Medulla oblongata (tissue), 1 donor: ENCODE results near the gene ACSBG1.

Source experiments
- DNase-seq: peaks from one replicate; pipeline ENCODE4 v3.0.0-alpha.2; 2015; ENCODE audit errors: extremely low spot score

ACSBG1 gene, protein sequence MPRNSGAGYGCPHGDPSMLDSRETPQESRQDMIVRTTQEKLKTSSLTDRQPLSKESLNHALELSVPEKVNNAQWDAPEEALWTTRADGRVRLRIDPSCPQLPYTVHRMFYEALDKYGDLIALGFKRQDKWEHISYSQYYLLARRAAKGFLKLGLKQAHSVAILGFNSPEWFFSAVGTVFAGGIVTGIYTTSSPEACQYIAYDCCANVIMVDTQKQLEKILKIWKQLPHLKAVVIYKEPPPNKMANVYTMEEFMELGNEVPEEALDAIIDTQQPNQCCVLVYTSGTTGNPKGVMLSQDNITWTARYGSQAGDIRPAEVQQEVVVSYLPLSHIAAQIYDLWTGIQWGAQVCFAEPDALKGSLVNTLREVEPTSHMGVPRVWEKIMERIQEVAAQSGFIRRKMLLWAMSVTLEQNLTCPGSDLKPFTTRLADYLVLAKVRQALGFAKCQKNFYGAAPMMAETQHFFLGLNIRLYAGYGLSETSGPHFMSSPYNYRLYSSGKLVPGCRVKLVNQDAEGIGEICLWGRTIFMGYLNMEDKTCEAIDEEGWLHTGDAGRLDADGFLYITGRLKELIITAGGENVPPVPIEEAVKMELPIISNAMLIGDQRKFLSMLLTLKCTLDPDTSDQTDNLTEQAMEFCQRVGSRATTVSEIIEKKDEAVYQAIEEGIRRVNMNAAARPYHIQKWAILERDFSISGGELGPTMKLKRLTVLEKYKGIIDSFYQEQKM

DNA sequence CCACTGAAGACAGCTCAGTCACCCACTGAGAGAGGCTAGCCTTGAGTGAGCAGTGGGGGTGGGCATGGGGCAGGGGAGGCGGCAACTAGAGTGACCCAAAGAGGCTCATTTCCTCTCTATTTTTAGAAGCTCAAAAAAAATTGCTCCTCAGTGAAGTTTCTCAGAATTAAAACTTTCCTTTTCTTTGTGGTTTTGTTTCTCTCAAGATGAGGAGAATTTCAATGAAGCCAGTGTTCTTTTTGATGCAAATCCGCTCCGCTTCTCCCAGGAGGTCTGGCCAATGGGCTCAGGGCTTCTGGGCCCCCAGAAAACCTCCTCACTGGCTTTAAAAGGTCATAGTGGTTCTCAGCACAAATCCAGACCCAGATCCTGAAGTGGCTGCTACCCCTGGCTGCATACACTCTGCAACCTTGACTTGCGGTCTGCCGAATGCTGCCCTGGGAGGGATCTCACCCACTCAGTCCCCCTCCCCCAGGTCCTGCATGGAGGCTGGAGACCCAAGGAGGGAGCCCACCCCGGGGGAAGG is at the start of gene ACSBG1:
Gene ACSBG1, minus strand, starts transcription at position 51 of the 526 bp plus-strand sequence. CDS start 64 bp downstream, outside the sequence.
- DNase-seq, result peak; percentile 66

- DNase-seq, result no peak
Observed at GRCh38 chr15:78282324-78282723, 48.0 kb upstream of the ACSBG1 start.

DNA sequence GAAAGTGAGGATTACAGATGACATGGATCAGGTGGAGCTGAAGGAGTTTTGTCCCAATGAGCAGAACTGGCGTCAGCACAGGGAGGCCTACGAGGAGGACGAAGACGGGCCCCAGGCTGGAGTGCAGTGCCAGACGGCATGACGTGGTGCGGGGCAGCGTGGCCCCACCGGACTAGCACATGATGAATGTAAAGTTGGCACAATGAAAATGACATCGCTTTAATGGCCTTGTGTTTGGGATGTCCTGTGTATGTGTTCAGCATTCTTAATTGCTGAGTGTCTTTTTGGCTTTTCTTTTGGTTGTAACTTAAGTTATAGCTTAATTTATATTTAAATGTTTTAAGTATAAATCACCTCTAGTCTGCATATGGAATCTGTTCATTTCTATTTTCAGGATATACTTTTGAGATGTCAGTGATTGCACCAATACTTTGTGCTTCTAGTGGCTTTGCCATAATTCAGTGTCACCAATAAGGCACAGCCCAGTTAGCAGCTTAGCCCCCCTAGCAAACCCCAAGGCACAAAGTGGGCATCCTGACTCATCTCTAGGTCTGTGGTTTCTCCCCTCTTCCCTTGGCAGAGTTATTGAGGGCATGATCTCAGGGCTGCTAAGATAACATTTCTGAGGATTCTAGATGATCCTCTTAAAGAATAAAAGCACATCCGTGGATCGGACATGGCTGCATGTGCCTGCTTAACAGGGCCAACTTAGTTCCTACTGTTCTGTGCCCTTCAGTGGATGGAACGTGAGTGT is 46.1 kb upstream of the ACSBG1 start:
- no peak for DNase-seq

GRCh38 chr15:78276064-78276943 is 41.9 kb upstream of the ACSBG1 start:
- DNase-seq, result no peak

- no peak for DNase-seq
Observed at GRCh38 chr15:78274994-78275393, 40.6 kb upstream of the ACSBG1 start.

GRCh38 chr15:78272776-78273175 is 38.4 kb upstream of the ACSBG1 start:
- no peak for DNase-seq

DNA sequence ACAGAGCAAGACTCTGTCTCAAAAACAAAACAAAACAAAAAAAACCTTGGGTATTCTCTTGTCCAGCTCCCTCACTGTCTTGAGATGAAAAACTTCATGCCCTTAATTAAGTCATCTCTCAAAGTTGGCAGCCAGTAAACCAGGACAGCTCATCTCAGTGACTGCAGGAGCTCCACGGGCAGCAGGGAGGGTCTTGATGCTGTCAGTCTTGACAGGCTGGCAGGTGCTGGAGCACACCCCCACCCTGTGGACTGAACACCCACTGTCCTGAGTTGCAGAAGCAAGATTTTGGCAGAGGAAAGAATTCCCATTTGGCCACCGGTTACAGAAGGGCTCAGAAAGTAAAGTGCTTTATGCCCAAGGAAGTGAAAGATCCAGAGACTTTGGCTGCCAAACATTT is 38.0 kb upstream of the ACSBG1 start:
- no peak for DNase-seq

DNA sequence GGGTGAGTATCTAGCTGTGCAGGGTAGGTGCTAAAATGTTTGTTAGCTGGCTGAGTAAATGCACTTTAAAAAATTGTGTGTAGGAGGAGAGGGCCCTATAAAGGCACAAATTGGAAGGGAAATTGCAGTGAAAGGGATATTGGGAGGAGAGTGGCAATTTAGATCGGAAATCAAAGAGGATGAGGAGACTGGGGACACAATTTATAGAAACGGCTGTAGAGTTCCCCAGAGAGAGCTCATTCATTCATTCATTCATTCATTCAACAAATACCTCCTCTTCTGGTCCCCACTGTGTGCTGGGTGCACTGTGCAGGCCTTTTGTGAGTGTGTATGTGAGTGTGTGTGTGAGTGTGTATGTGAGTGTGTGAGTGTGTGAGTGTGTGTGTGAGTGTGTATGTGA is 32.4 kb upstream of the ACSBG1 start:
- no peak for DNase-seq

- no peak for DNase-seq
Observed at GRCh38 chr15:78266229-78266628, 31.9 kb upstream of the ACSBG1 start.

DNA sequence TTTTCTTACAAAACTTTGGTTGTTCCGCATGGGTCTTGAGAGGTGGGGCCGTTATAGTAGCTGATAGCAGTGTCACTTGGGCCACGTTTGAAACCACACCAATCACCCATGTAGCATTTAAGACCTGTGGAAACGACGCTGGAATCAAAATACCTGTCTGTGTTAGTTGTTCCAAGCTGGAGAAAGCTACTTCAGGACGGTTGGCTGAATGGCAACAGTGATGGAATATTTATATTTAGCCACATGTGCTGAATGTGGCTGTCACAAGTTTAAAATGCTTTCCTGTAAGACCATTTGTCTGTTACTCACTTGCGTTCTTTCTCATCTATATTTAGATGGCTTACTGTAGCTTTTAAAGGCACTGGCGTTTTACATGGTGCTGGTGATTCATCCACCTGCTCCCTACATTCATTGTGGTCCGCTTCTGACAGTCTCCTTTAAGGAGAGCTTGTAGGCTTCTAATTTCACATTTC is 31.4 kb upstream of the ACSBG1 start:
- no peak for DNase-seq

- DNase-seq, result no peak
Observed at GRCh38 chr15:78265137-78265460, 30.7 kb upstream of the ACSBG1 start.

DNA sequence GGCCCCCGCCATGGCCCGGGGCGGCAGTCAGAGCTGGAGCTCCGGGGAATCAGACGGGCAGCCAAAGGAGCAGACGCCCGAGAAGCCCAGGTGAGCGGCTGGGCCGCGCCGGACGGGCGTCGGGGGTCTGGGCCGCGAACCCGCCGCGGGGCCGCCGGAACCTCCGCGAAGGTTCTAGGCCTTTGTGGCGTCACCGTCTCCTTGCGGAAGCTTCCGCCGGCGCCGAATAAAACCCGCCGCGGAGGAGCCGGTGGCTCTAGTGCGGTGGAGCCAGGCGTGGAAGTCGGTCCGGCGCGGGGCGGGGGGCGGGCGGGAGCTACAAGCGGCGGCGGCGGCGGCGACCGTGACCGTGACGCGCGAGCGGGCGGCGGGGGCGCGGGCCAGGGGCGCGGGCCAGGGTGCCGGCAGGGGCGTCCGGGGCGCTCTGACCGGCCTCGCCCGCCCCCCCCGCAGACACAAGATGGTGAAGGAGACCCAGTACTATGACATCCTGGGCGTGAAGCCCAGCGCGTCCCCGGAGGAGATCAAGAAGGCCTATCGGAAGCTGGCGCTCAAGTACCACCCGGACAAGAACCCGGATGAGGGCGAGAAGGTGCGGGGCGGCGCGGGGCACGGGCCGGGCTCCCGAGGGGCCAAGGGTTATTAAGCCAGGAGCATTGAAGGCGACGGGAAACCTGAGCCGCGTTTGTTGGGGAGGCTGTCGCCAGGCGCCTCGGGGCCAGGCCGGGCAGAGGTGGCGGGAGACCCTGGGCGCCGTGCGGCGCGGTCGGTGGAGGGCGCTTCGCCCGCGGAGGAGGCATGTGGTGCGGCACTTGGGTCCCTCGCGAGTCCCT is 30.2 kb upstream of the ACSBG1 start, which contains the start of gene DNAJA4:
Gene DNAJA4, plus strand, starts transcription at position 259 of the 833 bp plus-strand sequence. Its CDS starts 202 bp downstream, at position 461.
- peak; percentile 56 for DNase-seq

DNA sequence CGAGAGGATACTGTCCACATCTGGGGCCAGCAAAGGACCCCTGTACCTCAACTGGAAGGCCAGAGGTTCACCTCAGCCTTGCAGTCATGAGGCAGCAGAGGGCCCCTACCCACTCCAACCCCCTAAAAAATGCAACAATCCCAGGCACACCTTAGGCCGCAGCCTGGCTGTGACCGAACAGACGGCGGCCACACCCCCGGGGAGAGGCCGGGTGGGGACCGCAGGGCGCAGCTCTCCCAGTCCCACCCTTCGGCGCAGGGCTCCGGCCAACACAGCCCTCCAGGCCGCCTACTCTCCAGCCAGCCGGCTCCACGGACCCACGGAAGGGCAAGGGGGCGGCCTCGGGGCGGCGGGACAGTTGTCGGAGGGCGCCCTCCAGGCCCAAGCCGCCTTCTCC is 29.5 kb upstream of the ACSBG1 start:
- no peak for DNase-seq

DNA sequence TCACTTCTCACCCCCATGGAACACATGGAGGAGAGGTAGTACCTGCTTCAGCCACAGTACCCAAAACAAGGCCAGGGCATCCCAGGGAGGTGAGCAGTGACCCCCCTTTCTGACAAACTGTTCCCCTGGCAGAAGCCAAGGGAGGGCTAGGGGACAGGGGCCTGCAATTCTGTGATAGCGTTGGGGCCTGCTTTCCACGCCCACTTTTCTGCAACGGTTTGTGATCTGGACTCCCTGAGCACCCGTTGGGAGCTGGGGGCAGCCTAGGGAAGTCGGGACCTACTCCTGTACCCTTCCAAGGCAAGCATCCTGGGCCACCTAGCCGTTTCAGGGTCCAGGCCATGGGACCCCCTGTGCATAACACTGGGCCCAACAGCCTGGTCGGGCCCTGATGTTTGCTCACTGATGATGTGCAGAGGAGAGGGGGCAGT is 29.0 kb upstream of the ACSBG1 start:
- DNase-seq, result no peak

- DNase-seq, result peak; percentile 63
Observed at GRCh38 chr15:78261062-78261461, 26.7 kb upstream of the ACSBG1 start.

DNA sequence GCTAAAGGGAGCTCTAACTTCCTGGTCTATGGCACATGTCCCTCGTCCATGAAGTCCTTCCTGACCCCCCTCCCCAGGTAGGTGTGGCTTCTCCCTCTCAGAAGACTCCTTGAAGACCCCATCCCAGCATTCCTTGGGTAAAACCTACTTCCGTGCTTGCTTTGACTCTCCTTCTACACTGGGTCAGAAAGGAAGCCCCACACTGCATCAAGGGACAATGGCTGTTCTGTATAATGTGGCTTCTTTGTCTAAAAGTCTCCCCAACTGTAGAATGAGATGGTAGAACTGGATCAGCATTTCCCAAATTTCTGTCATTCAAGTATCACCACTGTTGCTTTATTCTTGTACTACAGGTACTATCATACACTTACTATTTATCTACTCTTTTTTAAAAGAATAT is 26.1 kb upstream of the ACSBG1 start:
- DNase-seq, result peak; percentile 69

- no peak for DNase-seq
Observed at GRCh38 chr15:78259232-78259631, 24.9 kb upstream of the ACSBG1 start.

DNA sequence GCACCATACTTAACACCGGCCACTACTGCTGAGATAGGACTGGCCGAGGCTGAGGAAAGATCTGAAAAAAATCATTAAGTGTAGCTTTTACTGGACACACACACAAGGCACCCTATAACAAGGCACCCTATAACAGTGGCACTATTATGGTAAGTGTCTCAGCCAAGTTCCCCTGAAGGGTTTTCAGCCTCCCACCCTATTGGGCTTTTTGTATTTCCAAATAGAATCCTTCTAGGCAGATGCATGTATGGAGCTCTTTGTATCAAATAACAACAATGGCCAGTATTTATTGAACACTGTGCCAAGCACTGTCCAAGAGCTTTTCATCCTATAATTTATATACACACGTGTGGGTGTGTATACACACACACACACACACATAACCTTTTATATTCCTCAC is 23.3 kb upstream of the ACSBG1 start:
- peak; percentile 83 for DNase-seq

DNA sequence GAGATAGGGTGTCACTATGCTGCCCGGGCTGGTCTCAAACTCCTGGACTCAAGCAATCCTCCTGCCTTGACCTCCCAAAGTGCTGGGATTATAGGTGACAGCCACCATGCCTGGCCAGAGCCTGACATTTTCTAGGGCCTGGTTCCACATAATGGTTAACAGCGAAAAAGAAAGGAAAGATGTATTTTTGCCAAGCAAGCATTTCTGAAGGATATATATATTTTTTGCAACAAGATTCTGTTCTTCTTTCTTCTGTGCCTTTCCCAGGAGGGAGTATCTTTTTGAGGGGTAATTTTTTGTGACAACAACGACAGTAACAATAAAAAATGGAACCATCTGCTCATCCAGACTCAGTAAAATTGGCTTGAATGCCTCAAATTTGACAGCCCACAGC is 21.7 kb upstream of the ACSBG1 start:
- DNase-seq, result no peak

GRCh38 chr15:78255421-78256043 is 21.2 kb upstream of the ACSBG1 start:
- DNase-seq, result no peak
